Ishikawa (cell line): ENCODE results near the gene ARID1B.

Experiments used
- CEBPB ChIP-seq: IDR thresholded peaks from 2 replicates; pipeline ENCODE4 v1.6.1; 2012
- CREB1 ChIP-seq: IDR thresholded peaks from 2 replicates; pipeline ENCODE4 v1.6.1; 2012; ENCODE audit warnings: low read depth
- EGR1 ChIP-seq: IDR thresholded peaks from 2 replicates; pipeline ENCODE4 v1.6.1; 2012
- EP300 ChIP-seq: IDR thresholded peaks from 2 replicates; pipeline ENCODE4 v1.6.1; 2012; ENCODE audit warnings: borderline replicate concordance
- FOXM1 ChIP-seq: IDR thresholded peaks from 2 replicates; pipeline ENCODE4 v1.6.1; 2012; ENCODE audit warnings: low read depth, borderline replicate concordance
- NFIC ChIP-seq: IDR thresholded peaks from 2 replicates; pipeline ENCODE4 v1.6.1; 2012
- RAD21 ChIP-seq: IDR thresholded peaks from 2 replicates; pipeline ENCODE4 v1.6.1; 2012; ENCODE audit warnings: low read depth
- TAF1 ChIP-seq: IDR thresholded peaks from 2 replicates; pipeline ENCODE4 v1.6.1; 2012; ENCODE audit warnings: low read depth, mild to moderate bottlenecking
- TCF12 ChIP-seq: IDR thresholded peaks from 2 replicates; pipeline ENCODE4 v1.6.1; 2012; ENCODE audit warnings: low read depth
- TEAD4 ChIP-seq: IDR thresholded peaks from 2 replicates; pipeline ENCODE4 v1.6.1; 2012
- YY1 ChIP-seq: IDR thresholded peaks from 2 replicates; pipeline ENCODE4 v1.6.1; 2012; ENCODE audit warnings: low read depth
- ZBTB7A ChIP-seq: IDR thresholded peaks from 2 replicates; pipeline ENCODE4 v1.6.1; 2012; ENCODE audit warnings: low read depth
- TF ChIP-seq, protein P1 (sequence below): IDR thresholded peaks from 2 replicates; pipeline ENCODE4 v1.6.1; 2012
- TF ChIP-seq, protein P2 (sequence below): IDR thresholded peaks from 2 replicates; pipeline ENCODE4 v1.6.1; 2012; ENCODE audit warnings: low read depth, mild to moderate bottlenecking
- TF ChIP-seq, protein P3 (sequence below): IDR thresholded peaks from 2 replicates; pipeline ENCODE4 v1.6.1; 2012

The ARID1B gene

DNA sequence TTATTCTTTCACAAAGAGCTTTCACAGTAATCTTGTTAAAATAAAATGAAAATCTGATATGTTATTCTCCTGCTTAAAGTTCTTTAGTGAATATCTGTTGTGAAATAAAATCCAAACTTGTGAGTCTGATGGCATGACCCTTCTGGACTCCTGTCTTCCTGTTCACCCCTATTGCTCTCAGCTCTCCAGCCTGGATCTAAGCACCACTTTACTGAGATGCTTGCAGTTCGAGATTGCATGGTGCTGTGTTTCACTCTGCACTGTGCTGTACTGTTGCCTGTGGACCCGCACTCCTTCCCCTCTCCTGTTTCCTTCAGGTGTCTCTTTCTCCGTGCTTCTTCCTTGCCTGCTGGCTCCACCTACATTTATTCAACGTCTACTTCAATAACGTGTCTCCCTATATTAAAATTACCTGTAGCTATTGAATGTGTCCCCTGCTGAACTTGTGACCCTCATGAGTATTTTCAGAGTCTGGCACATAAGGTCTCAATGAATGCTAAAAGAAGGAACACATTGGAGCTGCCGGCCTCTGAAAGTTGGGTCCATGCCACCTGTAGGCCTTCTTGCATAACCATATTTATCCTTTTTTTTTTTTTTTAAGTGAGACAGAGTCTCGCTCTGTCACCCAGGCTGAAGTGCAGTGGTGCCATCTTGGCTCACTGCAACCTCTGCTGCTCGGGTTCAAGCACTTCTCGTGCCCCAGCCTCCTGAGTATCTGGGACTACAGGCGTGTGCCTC, 100.1 kb downstream of the ARID1B start:
- TF ChIP-seq, protein P1, sequence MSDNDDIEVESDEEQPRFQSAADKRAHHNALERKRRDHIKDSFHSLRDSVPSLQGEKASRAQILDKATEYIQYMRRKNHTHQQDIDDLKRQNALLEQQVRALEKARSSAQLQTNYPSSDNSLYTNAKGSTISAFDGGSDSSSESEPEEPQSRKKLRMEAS: no peak
- TF ChIP-seq TEAD4 (no peak), RAD21 (no peak), FOXM1 (no peak), CEBPB (no peak), EGR1 (no peak), TCF12 (no peak), YY1 (no peak), ZBTB7A (no peak), CREB1 (no peak), EP300 (no peak), NFIC (no peak), TAF1 (no peak)
- TF ChIP-seq, protein P2, sequence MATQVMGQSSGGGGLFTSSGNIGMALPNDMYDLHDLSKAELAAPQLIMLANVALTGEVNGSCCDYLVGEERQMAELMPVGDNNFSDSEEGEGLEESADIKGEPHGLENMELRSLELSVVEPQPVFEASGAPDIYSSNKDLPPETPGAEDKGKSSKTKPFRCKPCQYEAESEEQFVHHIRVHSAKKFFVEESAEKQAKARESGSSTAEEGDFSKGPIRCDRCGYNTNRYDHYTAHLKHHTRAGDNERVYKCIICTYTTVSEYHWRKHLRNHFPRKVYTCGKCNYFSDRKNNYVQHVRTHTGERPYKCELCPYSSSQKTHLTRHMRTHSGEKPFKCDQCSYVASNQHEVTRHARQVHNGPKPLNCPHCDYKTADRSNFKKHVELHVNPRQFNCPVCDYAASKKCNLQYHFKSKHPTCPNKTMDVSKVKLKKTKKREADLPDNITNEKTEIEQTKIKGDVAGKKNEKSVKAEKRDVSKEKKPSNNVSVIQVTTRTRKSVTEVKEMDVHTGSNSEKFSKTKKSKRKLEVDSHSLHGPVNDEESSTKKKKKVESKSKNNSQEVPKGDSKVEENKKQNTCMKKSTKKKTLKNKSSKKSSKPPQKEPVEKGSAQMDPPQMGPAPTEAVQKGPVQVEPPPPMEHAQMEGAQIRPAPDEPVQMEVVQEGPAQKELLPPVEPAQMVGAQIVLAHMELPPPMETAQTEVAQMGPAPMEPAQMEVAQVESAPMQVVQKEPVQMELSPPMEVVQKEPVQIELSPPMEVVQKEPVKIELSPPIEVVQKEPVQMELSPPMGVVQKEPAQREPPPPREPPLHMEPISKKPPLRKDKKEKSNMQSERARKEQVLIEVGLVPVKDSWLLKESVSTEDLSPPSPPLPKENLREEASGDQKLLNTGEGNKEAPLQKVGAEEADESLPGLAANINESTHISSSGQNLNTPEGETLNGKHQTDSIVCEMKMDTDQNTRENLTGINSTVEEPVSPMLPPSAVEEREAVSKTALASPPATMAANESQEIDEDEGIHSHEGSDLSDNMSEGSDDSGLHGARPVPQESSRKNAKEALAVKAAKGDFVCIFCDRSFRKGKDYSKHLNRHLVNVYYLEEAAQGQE: no peak
- TF ChIP-seq, protein P3, sequence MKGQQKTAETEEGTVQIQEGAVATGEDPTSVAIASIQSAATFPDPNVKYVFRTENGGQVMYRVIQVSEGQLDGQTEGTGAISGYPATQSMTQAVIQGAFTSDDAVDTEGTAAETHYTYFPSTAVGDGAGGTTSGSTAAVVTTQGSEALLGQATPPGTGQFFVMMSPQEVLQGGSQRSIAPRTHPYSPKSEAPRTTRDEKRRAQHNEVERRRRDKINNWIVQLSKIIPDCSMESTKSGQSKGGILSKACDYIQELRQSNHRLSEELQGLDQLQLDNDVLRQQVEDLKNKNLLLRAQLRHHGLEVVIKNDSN: no peak

DNA sequence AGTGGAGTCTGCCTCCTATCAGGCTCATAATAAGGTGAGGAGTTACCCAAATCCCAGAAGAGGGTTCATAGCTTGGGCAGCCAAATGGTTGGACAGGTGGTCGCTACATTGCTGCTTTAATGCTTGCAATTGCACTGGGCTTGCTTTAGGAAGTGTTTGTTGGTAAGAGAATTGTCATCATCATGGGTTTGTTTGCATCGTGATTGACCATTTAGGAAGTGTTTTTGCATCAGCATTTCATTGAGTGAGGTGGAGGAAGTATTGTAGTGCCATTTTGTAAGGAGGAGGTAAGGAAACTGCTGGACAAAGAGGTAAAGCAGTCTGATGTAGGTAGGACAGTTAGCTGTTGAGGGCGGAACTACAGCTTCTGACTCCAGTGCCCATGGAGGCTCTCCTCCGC, 101.5 kb downstream of the ARID1B start:
- TF ChIP-seq, protein P2: no peak
- TF ChIP-seq, protein P1: no peak
- TF ChIP-seq NFIC: no peak
- no peak for TF ChIP-seq TEAD4
- no peak for TF ChIP-seq YY1
- TF ChIP-seq, protein P3: no peak
- no peak for TF ChIP-seq ZBTB7A
- no peak for TF ChIP-seq CEBPB
- TF ChIP-seq TAF1: no peak
- no peak for TF ChIP-seq TCF12
- no peak for TF ChIP-seq EP300
- TF ChIP-seq FOXM1: no peak

DNA sequence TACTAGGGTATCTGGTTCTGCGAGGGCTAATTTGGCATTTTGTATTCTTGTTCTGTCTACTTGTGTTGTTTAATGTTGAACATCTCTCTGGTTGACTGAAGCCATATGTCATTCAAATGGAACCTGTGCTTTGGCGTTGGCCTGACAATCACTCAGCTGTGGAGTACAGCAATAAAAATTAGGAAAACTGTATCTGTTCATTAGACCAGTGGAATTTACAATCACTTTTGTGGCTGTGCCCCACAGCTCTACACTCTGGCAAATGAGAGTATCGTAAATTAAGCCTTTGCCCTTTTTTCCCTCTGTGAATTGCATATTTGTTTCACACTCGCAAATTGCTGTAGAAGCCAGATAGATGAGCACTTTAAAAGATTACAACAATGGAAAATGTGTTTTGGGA, 102.0 kb downstream of the ARID1B start:
- TF ChIP-seq EP300: no peak
- TF ChIP-seq, protein P2: no peak
- TF ChIP-seq TCF12: no peak
- no peak for TF ChIP-seq YY1
- TF ChIP-seq ZBTB7A: no peak
- TF ChIP-seq, protein P1: no peak
- TF ChIP-seq RAD21: no peak
- no peak for TF ChIP-seq TAF1
- TF ChIP-seq NFIC: no peak
- no peak for TF ChIP-seq FOXM1

DNA sequence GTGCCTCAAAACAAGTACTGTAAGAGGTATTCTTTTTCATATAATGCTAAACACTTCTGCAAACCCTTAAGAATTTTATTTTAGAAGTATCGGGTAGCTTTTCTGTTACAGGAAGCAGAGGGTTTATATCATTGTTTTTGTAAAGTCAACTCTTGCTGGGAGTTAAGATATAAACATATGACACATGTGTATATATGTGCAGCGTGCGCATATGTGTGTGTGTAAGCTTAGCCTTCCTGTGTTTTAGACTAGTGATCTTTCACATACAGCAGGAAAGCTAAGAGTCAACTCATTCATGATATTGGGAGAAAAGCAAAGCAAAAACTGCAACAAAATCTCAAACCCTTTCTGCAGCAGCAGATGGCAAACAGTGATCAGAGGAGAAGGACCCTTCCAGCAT, 102.4 kb downstream of the ARID1B start:
- TF ChIP-seq RAD21: no peak
